MCF 10A (cell line): ENCODE measurements around the gene CPLANE1. TPM values are rescaled to one million over a fixed set of nuclear protein-coding genes. Genes with fewer than 3 reads are reported as not detected.

Source experiments
- BruUV-seq: library from RNA; stranded (reverse); fragments of 400-500 nt; replicated peaks from 2 replicates; lab custom pipeline; 2021; lab: Mats Ljungman, UMichigan
- CTCF ChIA-PET: fragments of 300-600 bp; sonication (Branson Sonifier 250); formaldehyde crosslinking; extraction: SDS; loops from one replicate; lab custom pipeline; 2021; ENCODE audit warnings: antibody characterized with exemption, inconsistent platforms; lab: Yijun Ruan, JAX
- POLR2A ChIA-PET: fragments of 300-600, 350-650 bp; sonication (Branson Sonifier 250); formaldehyde crosslinking; extraction: SDS; loops from one replicate; lab custom pipeline; 2020; ENCODE audit warnings: antibody characterized with exemption, inconsistent platforms; lab: Yijun Ruan, JAX
- DNase-seq: peaks from one replicate; pipeline ENCODE4 v3.0.0-alpha.2; 2018; ENCODE audit not compliant: unreplicated experiment
- H3K27ac Mint-ChIP-seq: one replicate; pipeline ENCODE4 v1.8.0; 2022; ENCODE audit warnings: mild to moderate bottlenecking, low read depth, mixed read lengths; ENCODE audit not compliant: unreplicated experiment
- H3K27me3 Mint-ChIP-seq: one replicate; pipeline ENCODE4 v1.8.0; 2022; ENCODE audit warnings: mixed read lengths; ENCODE audit not compliant: insufficient read depth, unreplicated experiment
- H3K36me3 Mint-ChIP-seq: one replicate; pipeline ENCODE4 v1.8.0; 2022; ENCODE audit warnings: mild to moderate bottlenecking, moderate library complexity, mixed read lengths; ENCODE audit not compliant: insufficient read depth, unreplicated experiment
- H3K4me1 Mint-ChIP-seq: one replicate; pipeline ENCODE4 v1.8.0; 2022; ENCODE audit warnings: mixed read lengths; ENCODE audit not compliant: insufficient read depth, unreplicated experiment
- H3K4me3 Mint-ChIP-seq: one replicate; pipeline ENCODE4 v1.8.0; 2022; ENCODE audit warnings: mild to moderate bottlenecking, moderate library complexity, mixed read lengths; ENCODE audit not compliant: unreplicated experiment
- H3K9me3 Mint-ChIP-seq: one replicate; pipeline ENCODE4 v1.8.0; 2022; ENCODE audit warnings: mixed read lengths; ENCODE audit not compliant: unreplicated experiment
- CTCF ChIP-seq: fragments of 200-600 bp; IDR thresholded peaks from one replicate; pipeline ENCODE4 v1.8.0; 2022; ENCODE audit warnings: antibody characterized with exemption, mild to moderate bottlenecking; ENCODE audit not compliant: unreplicated experiment
- intact Hi-C: fragments of 100-400 bp; cut with micrococcal nuclease; formaldehyde crosslinking; loops from 2 replicates; pipeline ENCODE4 v1.14.1; 2022
- total RNA-seq: library from RNA; stranded (reverse); gene quantifications from 2 replicates; pipeline ENCODE4 v1.2.3, GENCODE V29; 2022

The CPLANE1 gene
- total RNA-seq, 1 experiment from 2014 or later = 25.1 TPM

- no peak overlapping the region for H3K27ac Mint-ChIP-seq
- peaks cover 76% of the 10 kb centered on the region for H3K36me3 Mint-ChIP-seq
- H3K27me3 Mint-ChIP-seq = no peaks in the 10 kb centered on the region
- TF ChIP-seq CTCF = no peak
- H3K4me3 Mint-ChIP-seq = no peak overlapping the region
- no peak for DNase-seq
- no peaks in the 10 kb centered on the region for H3K4me1 Mint-ChIP-seq
- H3K9me3 Mint-ChIP-seq = no peaks in the 10 kb centered on the region
- ChIA-PET CTCF (no interaction called here), POLR2A (no interaction called here)
- BruUV-seq = no TSS peak
- intact Hi-C loops = no loop called here
Observed at GRCh38 chr5:37217976-37218375, 31.2 kb downstream of the CPLANE1 start.

GRCh38 chr5:37214550-37214949 is 34.6 kb downstream of the CPLANE1 start:
- DNase-seq = no peak
- Mint-ChIP-seq H3K36me3 (peaks cover 79% of the 10 kb centered on the region), H3K27ac (no peak overlapping the region), H3K27me3 (no peaks in the 10 kb centered on the region), H3K4me3 (no peak overlapping the region), H3K4me1 (no peaks in the 10 kb centered on the region), H3K9me3 (no peaks in the 10 kb centered on the region)
- CTCF ChIA-PET = interaction anchor here (0.6 kb wide), 1 partner anchor 471 kb away, joined by 3 read pairs; no protein-coding TSS in a partner anchor
- no TSS peak for BruUV-seq
- intact Hi-C loops = no loop called here
- TF ChIP-seq CTCF = no peak
- POLR2A ChIA-PET = no interaction called here

GRCh38 chr5:37212096-37212495 is 37.1 kb downstream of the CPLANE1 start:
- Mint-ChIP-seq H3K36me3 (peaks cover 61% of the 10 kb centered on the region), H3K27ac (no peak overlapping the region), H3K9me3 (no peaks in the 10 kb centered on the region), H3K27me3 (no peaks in the 10 kb centered on the region), H3K4me1 (no peaks in the 10 kb centered on the region), H3K4me3 (no peak overlapping the region)
- intact Hi-C loops = no loop called here
- DNase-seq = no peak
- BruUV-seq = no TSS peak
- TF ChIP-seq CTCF = no peak
- ChIA-PET CTCF (interaction anchor here (0.6 kb wide), 1 partner anchor 765 kb away, joined by 4 read pairs; no protein-coding TSS in a partner anchor), POLR2A (no interaction called here)

GRCh38 chr5:37211661-37212060 is 37.5 kb downstream of the CPLANE1 start:
- BruUV-seq = no TSS peak
- intact Hi-C loops = no loop called here
- DNase-seq = no peak
- no peaks in the 10 kb centered on the region for H3K9me3 Mint-ChIP-seq
- POLR2A ChIA-PET = no interaction called here
- CTCF ChIA-PET = no interaction called here
- H3K27ac Mint-ChIP-seq = no peak overlapping the region
- H3K4me1 Mint-ChIP-seq = no peaks in the 10 kb centered on the region
- H3K27me3 Mint-ChIP-seq = no peaks in the 10 kb centered on the region
- no peak overlapping the region for H3K4me3 Mint-ChIP-seq
- peaks cover 57% of the 10 kb centered on the region for H3K36me3 Mint-ChIP-seq
- no peak for TF ChIP-seq CTCF
